SU-DHL-6 (cell line): ENCODE results near the gene TSHZ2.

ENCODE experiments used
- H2AFZ ChIP-seq: fragments of 200-600 bp; sonication (generic); 2 replicates; pipeline ENCODE4 v1.6.1; 2014; ENCODE audit warnings: low read depth, mild to moderate bottlenecking, moderate library complexity, mixed read lengths, antibody characterized with exemption, low read length; ENCODE audit not compliant: severe bottlenecking
- H3F3A ChIP-seq: fragments of 200-600 bp; shearing (Covaris generic); 2 replicates; pipeline ENCODE4 v1.6.0; 2016; ENCODE audit warnings: antibody characterized with exemption, mild to moderate bottlenecking; ENCODE audit not compliant: insufficient read depth
- H3K27ac ChIP-seq: fragments of 200-600 bp; sonication (generic); 2 replicates; pipeline ENCODE4 v1.5.1; 2016; ENCODE audit warnings: low read depth, mild to moderate bottlenecking, low read length, moderate library complexity, mixed read lengths
- H3K27me3 ChIP-seq: fragments of 200-600 bp; sonication (generic), shearing (Covaris generic); 2 replicates; pipeline ENCODE4 v1.6.0; 2014; ENCODE audit warnings: mild to moderate bottlenecking, low read length
- H3K36me3 ChIP-seq: fragments of 200-600 bp; sonication (generic); 2 replicates; pipeline ENCODE4 v1.6.1; 2014; ENCODE audit warnings: mild to moderate bottlenecking, low read length, mixed read lengths
- H3K4me2 ChIP-seq: fragments of 300-600, 200-600 bp; shearing (Covaris generic), sonication (generic); 2 replicates; pipeline ENCODE4 v1.6.0; 2014; ENCODE audit warnings: low read length, low read depth, mild to moderate bottlenecking; ENCODE audit not compliant: poor library complexity, severe bottlenecking
- H3K4me3 ChIP-seq: fragments of 200-600 bp; sonication (generic); 2 replicates; pipeline ENCODE4 v1.5.1; 2014; ENCODE audit warnings: antibody characterized with exemption, low read length, mild to moderate bottlenecking, mixed read lengths; ENCODE audit not compliant: insufficient read depth, poor library complexity, severe bottlenecking
- H3K79me2 ChIP-seq: fragments of 200-600 bp; sonication (generic); 2 replicates; pipeline ENCODE4 v1.6.1; 2014; ENCODE audit warnings: mild to moderate bottlenecking, low read length, moderate library complexity; ENCODE audit not compliant: insufficient read depth
- H3K9ac ChIP-seq: fragments of 200-600 bp; sonication (generic); 2 replicates; pipeline ENCODE4 v1.7.0; 2014; ENCODE audit warnings: mild to moderate bottlenecking, low read length
- H3K9me2 ChIP-seq: fragments of 200-600 bp; sonication (generic); replicated peaks from 2 replicates; pipeline ENCODE4 v1.6.1; 2014; ENCODE audit warnings: low read length; ENCODE audit not compliant: insufficient read depth
- H3K9me3 ChIP-seq: fragments of 200-600 bp; sonication (generic); 2 replicates; pipeline ENCODE4 v1.6.1; 2014; ENCODE audit warnings: low read length, mixed read lengths; ENCODE audit not compliant: insufficient read depth
- H4K20me1 ChIP-seq: fragments of 200-600 bp; sonication (generic); 2 replicates; pipeline ENCODE4 v1.6.1; 2014; ENCODE audit warnings: low read depth, mild to moderate bottlenecking, antibody characterized with exemption, low read length, moderate library complexity, mixed read lengths
- CTCF ChIP-seq: fragments of 200-600 bp; sonication (generic); IDR thresholded peaks from one replicate; pipeline ENCODE4 v1.5.1; 2017; ENCODE audit warnings: antibody characterized with exemption, mild to moderate bottlenecking, low read length, moderate library complexity; ENCODE audit not compliant: insufficient read depth, poor library complexity, severe bottlenecking
- EZH2phosphoT487 ChIP-seq: fragments of 200-600 bp; sonication (generic), shearing (Covaris generic); conservative IDR thresholded peaks from 2 replicates; pipeline ENCODE4 v1.6.1; 2018; ENCODE audit warnings: mild to moderate bottlenecking, antibody characterized with exemption, low read length, moderate library complexity, mixed read lengths

TSHZ2 gene

GRCh38 chr20:53069132-53069531, 97.0 kb downstream of the TSHZ2 start:
- no peaks in the 10 kb centered on the region for H3K79me2 ChIP-seq
- no peaks in the 10 kb centered on the region for H4K20me1 ChIP-seq
- H3K9ac ChIP-seq: no peak overlapping the region
- H3K9me3 ChIP-seq: no peaks in the 10 kb centered on the region
- no peak overlapping the region for H3K27ac ChIP-seq
- no peak overlapping the region for H3K4me3 ChIP-seq
- H3K9me2 ChIP-seq: no peaks in the 10 kb centered on the region
- TF ChIP-seq CTCF: no peak
- no peak for TF ChIP-seq EZH2phosphoT487
- H3K27me3 ChIP-seq: no peaks in the 10 kb centered on the region
- H3F3A ChIP-seq: no peaks in the 10 kb centered on the region
- no peak overlapping the region for H3K4me2 ChIP-seq
- no peaks in the 10 kb centered on the region for H3K36me3 ChIP-seq
- H2AFZ ChIP-seq: no peak overlapping the region

- TF ChIP-seq EZH2phosphoT487: no peak
- no peak for TF ChIP-seq CTCF
- H3K9me3 ChIP-seq: no peaks in the 10 kb centered on the region
- no peaks in the 10 kb centered on the region for H3K27me3 ChIP-seq
- no peaks in the 10 kb centered on the region for H3K9me2 ChIP-seq
- no peak overlapping the region for H2AFZ ChIP-seq
- H3K27ac ChIP-seq: no peak overlapping the region
- H3K9ac ChIP-seq: no peak overlapping the region
- H3K4me3 ChIP-seq: no peak overlapping the region
- no peaks in the 10 kb centered on the region for H3K36me3 ChIP-seq
- H3F3A ChIP-seq: no peaks in the 10 kb centered on the region
- no peaks in the 10 kb centered on the region for H3K79me2 ChIP-seq
- H3K4me2 ChIP-seq: no peak overlapping the region
- no peaks in the 10 kb centered on the region for H4K20me1 ChIP-seq
These were observed 98.1 kb downstream of the TSHZ2 start for GRCh38 chr20:53070224-53070623.

- Histone ChIP-seq H3F3A (no peaks in the 10 kb centered on the region), H3K9me3 (no peaks in the 10 kb centered on the region), H3K4me3 (no peak overlapping the region), H3K9me2 (no peaks in the 10 kb centered on the region), H3K27ac (no peak overlapping the region), H4K20me1 (no peaks in the 10 kb centered on the region), H3K9ac (no peak overlapping the region), H2AFZ (no peak overlapping the region), H3K79me2 (no peaks in the 10 kb centered on the region), H3K4me2 (no peak overlapping the region), H3K27me3 (no peaks in the 10 kb centered on the region), H3K36me3 (no peaks in the 10 kb centered on the region)
- no peak for TF ChIP-seq EZH2phosphoT487
- no peak for TF ChIP-seq CTCF
These were observed 98.7 kb downstream of the TSHZ2 start for GRCh38 chr20:53070706-53071392.
